SH-SY5Y (cell line): ENCODE results near the gene ETNK2.

Experiments
- GATA2 ChIP-seq: IDR thresholded peaks from 2 replicates; pipeline ENCODE4 v1.6.1; 2011; ENCODE audit warnings: mild to moderate bottlenecking, low read depth, low read length
- GATA3 ChIP-seq: IDR thresholded peaks from 2 replicates; pipeline ENCODE4 v1.6.1; 2011; ENCODE audit warnings: low read depth, mild to moderate bottlenecking, low read length, moderate library complexity

ETNK2 gene

GRCh38 chr1:204146965-204147364 lies 4.9 kb downstream of the ETNK2 start:
- TF ChIP-seq GATA3 (no peak), GATA2 (no peak)

DNA sequence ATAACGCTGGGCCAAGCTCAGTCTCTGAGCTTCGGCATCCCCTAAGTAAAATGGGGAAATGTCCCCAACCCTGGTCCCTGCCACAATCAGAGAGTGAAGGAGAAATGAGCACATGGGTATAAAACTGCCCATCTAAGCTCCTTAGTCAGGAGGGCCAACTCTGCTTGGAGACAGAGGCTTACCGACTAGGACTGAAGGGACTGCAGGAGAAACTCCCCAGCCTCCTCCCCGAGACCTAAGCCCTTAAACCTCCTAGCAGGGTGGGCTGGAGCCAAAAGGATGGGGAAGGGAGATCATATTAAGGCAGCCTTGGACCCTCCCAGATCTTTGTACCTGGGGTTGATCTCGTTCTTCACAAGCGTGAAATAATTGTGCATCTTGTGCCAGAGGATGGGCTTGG lies 5.5 kb downstream of the ETNK2 start:
- TF ChIP-seq GATA2: no peak
- no peak for TF ChIP-seq GATA3

DNA sequence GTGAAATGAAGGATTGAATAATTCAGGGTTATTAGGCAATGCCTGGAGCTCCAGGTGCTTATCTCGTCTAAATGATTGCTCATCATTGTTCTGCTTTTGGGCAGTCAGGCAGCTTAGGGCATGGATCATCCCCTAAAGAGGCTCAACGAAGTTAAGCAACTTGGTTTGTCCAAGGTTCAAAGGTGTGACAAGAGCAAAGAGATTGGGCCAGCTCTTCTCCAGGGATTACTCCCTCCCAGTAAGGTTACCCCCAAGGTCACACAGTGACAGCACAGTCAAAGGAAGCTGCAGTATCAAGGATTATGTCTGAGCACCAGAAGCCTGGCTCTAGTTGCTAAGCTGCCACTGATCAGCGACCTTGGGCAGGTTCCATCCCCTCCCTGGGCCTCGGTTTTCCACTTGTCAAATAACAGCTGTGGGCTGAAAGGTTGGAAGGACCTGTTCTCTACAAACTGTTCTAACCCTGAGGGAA lies 6.8 kb downstream of the ETNK2 start:
- TF ChIP-seq GATA2 (no peak), GATA3 (no peak)

DNA sequence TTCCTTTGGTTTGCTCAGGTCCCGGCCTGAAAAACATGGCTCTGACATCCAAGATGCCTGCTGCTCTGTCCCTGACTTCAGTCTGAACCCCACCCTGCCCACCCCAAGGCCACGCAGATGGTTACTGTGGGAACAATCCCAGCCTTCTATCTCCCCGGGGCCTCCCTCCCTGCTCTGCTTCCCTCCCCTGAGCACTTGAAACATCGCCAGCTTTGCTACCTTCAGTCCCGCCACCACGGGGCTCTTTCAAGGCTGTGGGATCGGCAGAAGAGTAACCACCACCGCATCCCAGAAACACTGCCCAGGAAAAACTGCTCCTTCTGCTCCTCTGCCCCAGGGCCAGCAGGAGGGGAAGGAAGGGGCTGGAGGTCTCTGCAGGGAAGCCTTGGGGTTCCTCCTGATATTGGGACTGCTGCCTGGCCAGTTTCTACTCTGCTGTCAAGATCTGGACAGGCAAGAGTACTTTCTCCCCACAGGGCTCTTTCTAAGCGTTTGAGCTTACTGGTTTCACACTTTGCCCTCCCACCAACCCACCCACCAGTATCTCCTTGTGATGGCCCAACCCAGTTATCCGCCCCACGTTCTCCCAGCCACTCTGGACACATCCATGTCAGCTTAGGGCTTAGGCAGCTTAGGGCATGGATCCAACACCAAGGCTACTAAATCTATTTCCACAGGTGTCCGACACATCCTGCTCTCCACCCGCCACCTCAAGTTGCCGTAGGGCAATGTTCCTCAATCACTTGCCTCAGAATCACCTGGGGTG lies 8.4 kb downstream of the ETNK2 start:
- no peak for TF ChIP-seq GATA2
- TF ChIP-seq GATA3: no peak

- TF ChIP-seq GATA3: no peak
- no peak for TF ChIP-seq GATA2
These were observed 9.5 kb downstream of the ETNK2 start for GRCh38 chr1:204142032-204142974.

DNA sequence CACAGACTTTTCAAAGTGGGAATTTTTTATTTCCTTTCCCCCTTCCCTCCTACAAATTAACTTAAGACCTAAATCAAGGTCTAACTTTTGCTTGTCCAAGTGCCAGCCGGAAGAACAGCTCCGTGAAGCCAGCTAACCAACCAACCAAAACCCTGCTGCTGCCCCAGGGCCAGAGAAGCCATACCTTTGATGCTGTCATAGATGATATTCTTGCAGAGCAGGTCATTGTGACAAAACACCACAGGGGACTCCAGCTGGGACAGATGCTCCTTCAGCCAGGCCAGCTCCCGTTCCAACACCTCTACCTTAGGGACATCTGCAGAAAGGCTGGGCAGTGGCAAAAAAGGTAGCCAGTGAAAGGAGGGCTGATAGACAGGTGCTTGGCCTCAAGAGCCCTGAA lies 10.7 kb downstream of the ETNK2 start:
- no peak for TF ChIP-seq GATA2
- TF ChIP-seq GATA3: no peak

DNA sequence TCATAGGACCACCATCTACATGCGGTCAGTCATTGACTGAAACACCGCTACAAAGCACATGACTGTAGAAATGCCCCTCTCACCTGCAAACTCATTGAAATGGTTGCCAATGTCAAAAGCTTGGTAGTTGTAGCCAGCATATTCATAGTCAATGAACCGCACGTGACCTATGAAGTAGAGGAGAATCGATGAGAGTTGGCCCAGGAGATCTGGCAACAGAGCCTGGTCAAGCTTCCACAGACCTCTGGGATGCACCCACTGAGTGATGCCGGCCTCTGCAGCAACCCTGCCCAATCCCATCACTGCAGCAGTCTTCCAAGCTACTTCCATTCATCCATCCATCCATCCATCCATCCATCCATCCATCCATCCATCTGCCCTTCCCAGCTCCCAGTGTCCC lies 11.9 kb downstream of the ETNK2 start:
- TF ChIP-seq GATA2 (no peak), GATA3 (no peak)

GRCh38 chr1:204139088-204139487 lies 12.8 kb downstream of the ETNK2 start:
- TF ChIP-seq GATA2 (no peak), GATA3 (no peak)

GRCh38 chr1:204136814-204137213 lies 15.0 kb downstream of the ETNK2 start:
- TF ChIP-seq GATA3 (no peak), GATA2 (no peak)

DNA sequence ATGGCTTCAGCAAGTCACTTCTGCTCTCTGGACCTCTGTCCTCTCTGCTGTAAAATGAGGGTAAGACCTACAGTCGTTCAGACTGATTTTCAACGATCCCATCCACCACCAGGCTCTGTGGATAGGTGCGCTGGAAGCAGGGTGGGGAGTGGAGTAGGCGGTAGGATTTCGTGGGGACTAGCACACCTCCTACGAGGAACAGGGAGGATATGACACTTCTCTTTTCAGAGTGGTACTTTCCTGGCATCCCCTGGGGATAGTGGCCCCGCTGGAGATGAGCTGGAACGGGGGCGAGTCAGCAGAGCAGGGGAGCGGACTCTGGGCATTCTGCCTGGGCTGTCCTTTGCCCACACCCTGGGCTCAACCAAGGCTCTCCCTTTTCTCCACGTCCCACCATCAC lies 17.7 kb downstream of the ETNK2 start:
- TF ChIP-seq GATA2: no peak
- no peak for TF ChIP-seq GATA3

DNA sequence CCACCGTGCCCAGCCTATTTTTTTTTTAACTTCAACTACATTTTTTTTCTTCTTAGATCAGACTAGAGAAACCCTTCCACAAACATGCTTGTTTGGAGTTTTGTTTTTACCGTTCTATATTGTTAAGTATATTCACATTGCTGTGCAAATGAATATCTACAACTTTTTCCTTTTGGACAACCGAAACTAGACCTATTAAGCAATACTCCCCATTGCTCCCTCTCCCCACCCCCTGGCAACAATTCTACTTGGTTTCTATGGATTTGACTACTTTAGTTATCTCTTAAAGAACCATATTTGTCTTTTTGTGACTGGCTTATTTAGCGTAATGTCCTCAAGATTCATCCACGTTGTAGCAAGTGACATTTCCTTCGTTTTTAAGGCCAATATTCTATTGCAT lies 19.1 kb downstream of the ETNK2 start:
- TF ChIP-seq GATA3 (no peak), GATA2 (no peak)

DNA sequence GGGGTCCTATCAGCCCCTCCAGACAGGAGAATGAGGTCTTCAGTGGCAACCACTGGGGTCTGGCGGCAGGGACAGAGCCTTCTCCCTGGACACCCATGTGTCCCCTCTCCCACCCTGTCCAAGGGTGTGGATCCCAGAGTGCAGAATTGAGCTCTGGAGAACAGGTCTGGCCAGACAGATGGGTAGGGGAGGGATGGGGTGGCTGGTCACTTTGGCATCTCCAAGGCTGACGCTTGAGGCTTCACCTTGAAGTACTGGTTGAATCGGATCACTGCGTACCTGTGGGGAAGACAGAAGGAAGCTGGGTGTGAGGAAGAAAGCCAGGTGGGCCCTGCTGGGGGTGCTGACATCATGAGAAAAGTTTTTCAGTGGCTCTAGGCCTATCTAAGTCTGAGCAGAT lies 19.9 kb downstream of the ETNK2 start:
- no peak for TF ChIP-seq GATA2
- TF ChIP-seq GATA3: no peak

GRCh38 chr1:204130981-204131892 lies 20.6 kb downstream of the ETNK2 start:
- TF ChIP-seq GATA3: no peak
- TF ChIP-seq GATA2: no peak

DNA sequence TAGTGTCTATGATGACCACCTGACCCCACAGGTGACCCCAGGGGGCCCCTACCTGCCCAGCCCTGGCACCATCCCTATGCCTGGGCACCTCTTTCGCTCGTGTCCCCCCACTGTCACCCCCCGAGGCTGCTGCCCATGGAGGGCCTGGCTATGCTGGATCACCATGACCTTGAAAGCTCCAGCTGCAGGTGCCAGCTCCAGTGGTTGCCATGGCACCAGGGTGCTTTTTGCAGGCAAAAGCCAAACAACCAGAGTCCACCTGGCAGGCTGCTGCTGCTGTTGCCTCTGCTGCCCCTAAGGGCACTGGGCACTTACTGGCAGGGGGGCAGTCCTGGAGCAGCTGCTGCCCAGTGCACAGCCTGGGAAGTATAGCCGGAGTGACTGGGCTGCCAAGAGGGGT lies 21.7 kb downstream of the ETNK2 start:
- TF ChIP-seq GATA3: no peak
- TF ChIP-seq GATA2: no peak
